OCI-LY3 (cell line): ENCODE measurements around the gene FBXL14.

Experiments used
- CTCF ChIP-seq: fragments of 200-600, 300-600 bp; sonication (generic); IDR thresholded peaks from 2 replicates; pipeline ENCODE4 v1.5.1; 2014; ENCODE audit warnings: antibody characterized with exemption, low read length, low read depth
- EZH2phosphoT487 ChIP-seq: fragments of 200-600 bp; shearing (Covaris generic); IDR thresholded peaks from 2 replicates; pipeline ENCODE4 v1.6.1; 2018; ENCODE audit warnings: antibody characterized with exemption, mixed run types, low read depth

- TF ChIP-seq CTCF (no peak), EZH2phosphoT487 (no peak)
Observed at GRCh38 chr12:1552171-1552570, 42.2 kb downstream of the FBXL14 start.
